ENCODE measurements around the gene GRID1.
"Not testable (repeated sequence)": the region's sequence is repeated elsewhere in the genome, so short reads cannot be mapped to it uniquely, and the experiment has no call there.

GRID1 gene

DNA sequence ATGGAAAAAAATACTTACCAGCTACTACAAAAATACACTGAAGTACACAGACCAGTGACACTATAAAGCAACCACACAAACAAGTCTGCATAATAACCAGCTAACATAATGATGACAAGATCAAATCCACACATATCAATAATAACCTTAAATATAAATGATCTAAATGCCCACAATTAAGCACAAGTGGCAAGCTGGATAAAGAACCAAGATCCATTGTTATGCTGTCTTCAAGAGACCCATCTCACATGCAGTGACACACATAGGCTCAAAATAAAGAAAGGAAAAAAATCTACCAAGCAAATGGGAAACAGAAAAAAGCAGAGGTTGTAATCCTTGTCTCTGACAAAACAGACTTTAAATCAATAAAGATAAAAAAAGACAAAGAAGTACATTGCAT, 527.9 kb downstream of the GRID1 start:
- in situ Hi-C loops (cut with MboI; ENCODE audit: low sequenced_read_pairs); H3K36me3 ChIP-seq (replicated peaks); H3K4me1 ChIP-seq; H3K9me3 ChIP-seq; H3K27me3 ChIP-seq (ENCODE audit: low read depth); DNase-seq (ENCODE audit: low spot score in 2 of 2); H3K4me3 ChIP-seq: not testable (repeated sequence)

DNA sequence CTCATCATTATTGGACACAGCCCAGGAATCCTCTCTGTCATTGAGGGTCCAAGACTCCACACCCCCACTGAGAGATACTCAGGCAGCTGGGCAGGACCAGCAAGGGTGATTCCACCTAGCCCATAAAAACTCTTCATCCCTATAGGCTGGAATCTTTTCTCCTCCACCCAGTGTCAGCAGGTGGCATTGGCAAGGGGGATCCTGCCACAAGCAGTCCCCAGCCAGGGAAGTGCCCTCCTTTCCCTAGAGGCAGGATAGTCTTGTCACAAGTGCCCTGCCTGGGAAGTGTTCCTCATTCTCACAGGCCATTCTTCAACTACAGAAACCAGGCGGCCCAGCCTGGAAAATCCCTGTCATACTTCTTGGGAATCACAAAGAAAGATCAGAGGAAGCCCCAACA, 533.6 kb downstream of the GRID1 start:
- in situ Hi-C loops (cut with MboI; ENCODE audit: low sequenced_read_pairs): no loop called here
- H3K4me1 ChIP-seq: no peaks in the 10 kb centered on the region
- H3K36me3 ChIP-seq (replicated peaks): no peaks in the 10 kb centered on the region
- no peaks in the 10 kb centered on the region for H3K9me3 ChIP-seq
- H3K27me3 ChIP-seq (ENCODE audit: low read depth): no peaks in the 10 kb centered on the region
- no peak for DNase-seq (ENCODE audit: low spot score in 2 of 2)
- no peak overlapping the region for H3K4me3 ChIP-seq

GRCh38 chr10:85831422-85831821, 535.2 kb downstream of the GRID1 start:
- no peaks in the 10 kb centered on the region for H3K4me1 ChIP-seq
- no peak overlapping the region for H3K4me3 ChIP-seq
- H3K27me3 ChIP-seq (ENCODE audit: low read depth): no peaks in the 10 kb centered on the region
- H3K36me3 ChIP-seq (replicated peaks): no peaks in the 10 kb centered on the region
- H3K9me3 ChIP-seq: no peaks in the 10 kb centered on the region
- in situ Hi-C loops (cut with MboI; ENCODE audit: low sequenced_read_pairs): no loop called here
- DNase-seq (ENCODE audit: low spot score in 2 of 2): no peak

DNA sequence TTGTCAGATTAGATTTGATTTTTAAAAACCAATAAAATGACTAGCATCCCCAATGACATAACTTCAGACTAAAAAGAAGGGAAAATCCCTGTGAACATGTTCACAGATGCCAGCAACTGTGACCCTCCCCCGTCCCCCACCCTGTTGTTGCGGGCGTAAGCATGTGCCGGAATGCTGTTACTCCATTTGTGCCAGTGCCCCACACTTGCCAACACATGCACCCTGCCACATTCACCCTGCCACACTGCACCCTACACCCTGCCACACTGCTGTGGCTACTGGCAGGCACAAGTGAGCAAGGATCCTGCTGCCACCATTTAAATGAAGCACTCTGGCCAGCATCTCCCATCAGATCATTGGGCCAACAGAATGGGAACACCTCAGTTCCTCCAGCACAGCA, 540.2 kb downstream of the GRID1 start:
- no peaks in the 10 kb centered on the region for H3K9me3 ChIP-seq
- no peak for DNase-seq (ENCODE audit: low spot score in 2 of 2)
- in situ Hi-C loops (cut with MboI; ENCODE audit: low sequenced_read_pairs): no loop called here
- H3K27me3 ChIP-seq (ENCODE audit: low read depth): no peaks in the 10 kb centered on the region
- H3K4me1 ChIP-seq: no peaks in the 10 kb centered on the region
- no peak overlapping the region for H3K4me3 ChIP-seq
- no peaks in the 10 kb centered on the region for H3K36me3 ChIP-seq (replicated peaks)

DNA sequence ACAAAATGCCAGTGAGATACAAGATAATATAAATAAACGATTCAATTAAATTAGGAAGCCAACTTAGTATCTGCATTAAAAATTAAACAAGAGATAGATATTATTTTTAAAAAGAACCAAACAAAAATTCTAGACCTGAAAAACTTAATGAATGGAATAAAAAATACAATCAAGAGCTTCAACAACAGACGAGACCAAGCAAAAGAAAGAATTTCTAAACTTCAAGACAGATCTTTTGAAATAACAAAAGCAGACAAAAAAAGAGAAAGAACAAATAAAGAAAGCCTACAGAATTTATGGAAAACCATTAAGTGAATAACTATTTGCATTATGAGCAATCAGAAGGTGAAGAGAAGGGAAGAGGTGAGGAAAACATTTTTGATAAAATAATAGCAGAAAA, 555.2 kb downstream of the GRID1 start:
- H3K4me3 ChIP-seq: no peak overlapping the region
- no peaks in the 10 kb centered on the region for H3K27me3 ChIP-seq (ENCODE audit: low read depth)
- in situ Hi-C loops (cut with MboI; ENCODE audit: low sequenced_read_pairs): no loop called here
- no peaks in the 10 kb centered on the region for H3K9me3 ChIP-seq
- no peaks in the 10 kb centered on the region for H3K4me1 ChIP-seq
- H3K36me3 ChIP-seq (replicated peaks): no peaks in the 10 kb centered on the region
- DNase-seq (ENCODE audit: low spot score in 2 of 2): no peak

DNA sequence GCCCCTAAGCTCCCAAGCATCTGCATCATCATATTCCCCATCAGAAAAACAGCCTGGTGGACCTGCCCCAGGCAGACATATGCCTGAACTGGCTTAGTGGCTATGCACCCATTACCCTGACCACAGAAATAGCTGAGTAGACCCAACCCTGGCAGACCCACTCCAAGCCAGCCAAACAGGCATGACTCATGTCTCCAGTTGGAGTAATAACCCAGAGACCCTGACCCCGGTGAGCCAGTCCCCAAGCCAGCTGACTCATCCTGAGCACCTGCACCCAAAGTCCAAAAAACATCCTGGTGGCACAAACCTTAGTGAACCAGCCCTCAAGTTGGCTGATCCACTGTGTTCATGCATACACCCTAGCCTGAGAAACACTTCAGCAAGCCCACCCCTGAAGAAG, 555.9 kb downstream of the GRID1 start:
- in situ Hi-C loops (cut with MboI; ENCODE audit: low sequenced_read_pairs): no loop called here
- H3K4me3 ChIP-seq: no peak overlapping the region
- DNase-seq (ENCODE audit: low spot score in 2 of 2): no peak

DNA sequence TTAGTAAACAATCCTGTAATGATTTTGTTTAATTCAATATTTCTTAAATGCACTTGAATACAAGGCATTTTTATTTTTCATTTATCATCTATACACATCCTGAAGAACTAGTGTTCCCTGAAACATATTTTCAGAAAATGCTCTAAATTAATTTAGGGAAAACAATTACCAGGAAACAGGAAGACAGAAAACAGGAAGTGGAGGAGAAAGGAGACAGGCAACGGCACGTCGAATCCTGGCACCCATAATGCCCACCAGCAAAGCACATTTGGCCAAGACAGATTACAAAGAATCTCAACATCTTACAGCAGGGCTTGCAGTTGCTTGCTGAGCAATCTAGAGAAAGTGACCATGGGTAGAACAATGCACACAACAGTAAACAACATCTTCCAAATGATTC, 571.1 kb downstream of the GRID1 start:
- DNase-seq (ENCODE audit: low spot score in 2 of 2): no peak
- no peaks in the 10 kb centered on the region for H3K36me3 ChIP-seq (replicated peaks)
- in situ Hi-C loops (cut with MboI; ENCODE audit: low sequenced_read_pairs): loop anchor here (25.0 kb wide), 1 partner anchor 567 kb away; the partner anchor contains the start of gene GRID1
- no peaks in the 10 kb centered on the region for H3K27me3 ChIP-seq (ENCODE audit: low read depth)
- no peaks in the 10 kb centered on the region for H3K9me3 ChIP-seq
- H3K4me1 ChIP-seq: no peaks in the 10 kb centered on the region
- no peak overlapping the region for H3K4me3 ChIP-seq

More for the DNA sequence above, 555.9 kb downstream of the GRID1 start:
- H3K27me3 ChIP-seq (ENCODE audit: low read depth): no peaks in the 10 kb centered on the region
- H3K4me1 ChIP-seq: no peaks in the 10 kb centered on the region
- H3K9me3 ChIP-seq: no peaks in the 10 kb centered on the region
- no peaks in the 10 kb centered on the region for H3K36me3 ChIP-seq (replicated peaks)

- DNase-seq (ENCODE audit: low spot score in 2 of 2): no peak
- Histone ChIP-seq H3K9me3 (no peaks in the 10 kb centered on the region), H3K36me3 (replicated peaks) (no peaks in the 10 kb centered on the region), H3K4me3 (no peak overlapping the region), H3K4me1 (no peaks in the 10 kb centered on the region), H3K27me3 (ENCODE audit: low read depth) (no peaks in the 10 kb centered on the region)
- in situ Hi-C loops (cut with MboI; ENCODE audit: low sequenced_read_pairs): loop anchor here (25.0 kb wide), 1 partner anchor 568 kb away; the partner anchor contains the start of gene GRID1
These were observed 572.0 kb downstream of the GRID1 start for GRCh38 chr10:85794553-85794952.

- H3K36me3 ChIP-seq (replicated peaks): no peaks in the 10 kb centered on the region
- no peak overlapping the region for H3K4me3 ChIP-seq
- in situ Hi-C loops (cut with MboI; ENCODE audit: low sequenced_read_pairs): loop anchor here (25.0 kb wide), 1 partner anchor 570 kb away; the partner anchor contains the start of gene GRID1
- DNase-seq (ENCODE audit: low spot score in 2 of 2): no peak
- H3K27me3 ChIP-seq (ENCODE audit: low read depth): no peaks in the 10 kb centered on the region
- H3K9me3 ChIP-seq: no peaks in the 10 kb centered on the region
- H3K4me1 ChIP-seq: no peaks in the 10 kb centered on the region
These were observed 574.1 kb downstream of the GRID1 start for GRCh38 chr10:85792533-85792858.

GRCh38 chr10:85791818-85792532, 574.6 kb downstream of the GRID1 start:
- no peaks in the 10 kb centered on the region for H3K4me1 ChIP-seq
- no peaks in the 10 kb centered on the region for H3K27me3 ChIP-seq (ENCODE audit: low read depth)
- H3K4me3 ChIP-seq: no peak overlapping the region
- H3K9me3 ChIP-seq: no peaks in the 10 kb centered on the region
- in situ Hi-C loops (cut with MboI; ENCODE audit: low sequenced_read_pairs): loop anchor here (25.0 kb wide), 1 partner anchor 570 kb away; the partner anchor contains the start of gene GRID1
- DNase-seq (ENCODE audit: low spot score in 2 of 2): no peak
- no peaks in the 10 kb centered on the region for H3K36me3 ChIP-seq (replicated peaks)

GRCh38 chr10:85789982-85790789, 576.4 kb downstream of the GRID1 start:
- no peaks in the 10 kb centered on the region for H3K9me3 ChIP-seq
- DNase-seq (ENCODE audit: low spot score in 2 of 2): no peak
- no peaks in the 10 kb centered on the region for H3K27me3 ChIP-seq (ENCODE audit: low read depth)
- in situ Hi-C loops (cut with MboI; ENCODE audit: low sequenced_read_pairs): loop anchor here (25.0 kb wide), 1 partner anchor 572 kb away; the partner anchor contains the start of gene GRID1
- H3K4me3 ChIP-seq: no peak overlapping the region
- no peaks in the 10 kb centered on the region for H3K36me3 ChIP-seq (replicated peaks)
- no peaks in the 10 kb centered on the region for H3K4me1 ChIP-seq

DNA sequence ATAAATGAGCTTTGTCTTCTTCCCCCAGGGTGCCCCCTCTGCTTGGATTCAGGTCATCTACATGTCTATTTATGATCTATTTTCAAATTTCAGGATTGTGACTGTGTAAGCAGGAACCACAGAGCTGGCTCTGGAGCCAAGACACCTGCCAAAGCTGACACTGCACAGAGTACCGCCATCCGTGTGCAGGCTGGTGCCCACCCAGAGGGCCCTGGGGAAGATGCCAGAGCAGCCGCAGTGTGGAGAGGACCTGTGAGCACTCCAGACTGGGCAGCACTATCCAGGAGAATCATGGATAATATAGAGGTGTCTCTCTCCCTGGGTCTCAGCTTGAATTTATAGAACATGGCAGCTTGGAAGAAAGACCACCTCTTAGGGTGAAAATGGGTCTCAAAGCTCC, 577.5 kb downstream of the GRID1 start:
- H3K36me3 ChIP-seq (replicated peaks): no peaks in the 10 kb centered on the region
- no peaks in the 10 kb centered on the region for H3K4me1 ChIP-seq
- no peaks in the 10 kb centered on the region for H3K9me3 ChIP-seq
- no peak for DNase-seq (ENCODE audit: low spot score in 2 of 2)
- H3K27me3 ChIP-seq (ENCODE audit: low read depth): no peaks in the 10 kb centered on the region
- no peak overlapping the region for H3K4me3 ChIP-seq
- in situ Hi-C loops (cut with MboI; ENCODE audit: low sequenced_read_pairs): loop anchor here (25.0 kb wide), 1 partner anchor 573 kb away; the partner anchor contains the start of gene GRID1

GRCh38 chr10:85788570-85788969, 578.0 kb downstream of the GRID1 start:
- H3K27me3 ChIP-seq (ENCODE audit: low read depth): no peaks in the 10 kb centered on the region
- H3K4me1 ChIP-seq: no peaks in the 10 kb centered on the region
- DNase-seq (ENCODE audit: low spot score in 2 of 2): no peak
- no peaks in the 10 kb centered on the region for H3K9me3 ChIP-seq
- no peak overlapping the region for H3K4me3 ChIP-seq
- no peaks in the 10 kb centered on the region for H3K36me3 ChIP-seq (replicated peaks)
- in situ Hi-C loops (cut with MboI; ENCODE audit: low sequenced_read_pairs): loop anchor here (25.0 kb wide), 1 partner anchor 574 kb away; the partner anchor contains the start of gene GRID1

- Histone ChIP-seq H3K9me3 (no peaks in the 10 kb centered on the region), H3K4me3 (no peak overlapping the region), H3K36me3 (replicated peaks) (no peaks in the 10 kb centered on the region), H3K27me3 (ENCODE audit: low read depth) (no peaks in the 10 kb centered on the region), H3K4me1 (no peaks in the 10 kb centered on the region)
- in situ Hi-C loops (cut with MboI; ENCODE audit: low sequenced_read_pairs): loop anchor here (25.0 kb wide), 1 partner anchor 574 kb away; the partner anchor contains the start of gene GRID1
- DNase-seq (ENCODE audit: low spot score in 2 of 2): no peak
These were observed 578.7 kb downstream of the GRID1 start for GRCh38 chr10:85787881-85788280.
